ENCODE data around the gene ENAM. TPM values are rescaled to one million over a fixed set of nuclear protein-coding genes. Genes with fewer than 3 reads are reported as not detected.

The ENAM gene
- total and polyA plus RNA-seq, 9 of the 15 experiments (the other 6 are each of a cell fraction or from before 2014, with no cell fraction given), result 0.04 to 0.09 (median 0.04) TPM; not detected in 6

DNA sequence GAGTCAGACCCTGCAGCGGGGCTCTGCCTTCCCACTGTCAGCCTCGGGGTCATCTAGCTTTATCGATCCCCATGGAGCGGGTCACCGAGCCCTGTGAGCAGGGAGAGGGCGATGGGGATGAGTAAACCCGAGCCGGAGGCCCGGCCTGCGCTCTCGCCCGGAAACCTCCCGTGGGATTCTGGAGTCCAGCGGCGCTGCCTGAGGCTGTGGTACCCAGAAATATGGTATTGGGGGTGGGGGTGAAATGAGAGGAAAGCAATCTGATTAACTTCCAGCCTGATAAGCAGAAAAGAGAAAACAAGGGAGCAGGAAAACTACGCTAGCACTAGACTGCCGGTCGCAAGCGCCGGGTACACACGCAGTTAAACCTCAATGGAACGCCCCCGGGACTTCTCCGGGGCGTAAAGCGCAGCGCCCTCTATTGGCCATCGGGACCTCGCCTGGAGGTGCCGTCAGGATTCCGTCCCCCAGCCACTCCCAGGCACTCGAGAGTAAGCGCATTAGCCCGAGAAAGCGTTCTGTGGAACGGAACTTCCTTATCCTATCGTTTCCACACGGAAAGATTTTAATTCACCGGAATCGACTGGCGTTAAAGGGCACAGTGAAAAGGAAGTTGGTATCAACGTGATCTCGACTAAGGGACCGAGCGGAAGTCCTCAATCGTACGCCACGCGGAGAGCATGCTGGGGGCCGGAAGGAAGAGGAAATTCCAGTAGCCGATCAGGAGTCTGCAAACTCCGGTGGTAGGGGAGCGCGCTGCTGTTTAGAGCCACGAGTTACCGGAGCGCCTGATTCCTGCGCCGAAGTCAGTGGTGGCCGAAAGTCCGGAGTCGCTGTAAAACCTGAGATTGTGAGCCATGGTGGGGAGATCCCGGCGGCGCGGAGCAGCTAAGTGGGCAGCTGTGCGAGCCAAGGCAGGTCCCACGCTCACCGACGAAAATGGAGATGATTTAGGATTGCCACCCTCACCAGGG, 59.6 kb downstream of the ENAM start, which contains the start of gene UTP3 (continued):
- TF ChIP-seq, protein P1, sequence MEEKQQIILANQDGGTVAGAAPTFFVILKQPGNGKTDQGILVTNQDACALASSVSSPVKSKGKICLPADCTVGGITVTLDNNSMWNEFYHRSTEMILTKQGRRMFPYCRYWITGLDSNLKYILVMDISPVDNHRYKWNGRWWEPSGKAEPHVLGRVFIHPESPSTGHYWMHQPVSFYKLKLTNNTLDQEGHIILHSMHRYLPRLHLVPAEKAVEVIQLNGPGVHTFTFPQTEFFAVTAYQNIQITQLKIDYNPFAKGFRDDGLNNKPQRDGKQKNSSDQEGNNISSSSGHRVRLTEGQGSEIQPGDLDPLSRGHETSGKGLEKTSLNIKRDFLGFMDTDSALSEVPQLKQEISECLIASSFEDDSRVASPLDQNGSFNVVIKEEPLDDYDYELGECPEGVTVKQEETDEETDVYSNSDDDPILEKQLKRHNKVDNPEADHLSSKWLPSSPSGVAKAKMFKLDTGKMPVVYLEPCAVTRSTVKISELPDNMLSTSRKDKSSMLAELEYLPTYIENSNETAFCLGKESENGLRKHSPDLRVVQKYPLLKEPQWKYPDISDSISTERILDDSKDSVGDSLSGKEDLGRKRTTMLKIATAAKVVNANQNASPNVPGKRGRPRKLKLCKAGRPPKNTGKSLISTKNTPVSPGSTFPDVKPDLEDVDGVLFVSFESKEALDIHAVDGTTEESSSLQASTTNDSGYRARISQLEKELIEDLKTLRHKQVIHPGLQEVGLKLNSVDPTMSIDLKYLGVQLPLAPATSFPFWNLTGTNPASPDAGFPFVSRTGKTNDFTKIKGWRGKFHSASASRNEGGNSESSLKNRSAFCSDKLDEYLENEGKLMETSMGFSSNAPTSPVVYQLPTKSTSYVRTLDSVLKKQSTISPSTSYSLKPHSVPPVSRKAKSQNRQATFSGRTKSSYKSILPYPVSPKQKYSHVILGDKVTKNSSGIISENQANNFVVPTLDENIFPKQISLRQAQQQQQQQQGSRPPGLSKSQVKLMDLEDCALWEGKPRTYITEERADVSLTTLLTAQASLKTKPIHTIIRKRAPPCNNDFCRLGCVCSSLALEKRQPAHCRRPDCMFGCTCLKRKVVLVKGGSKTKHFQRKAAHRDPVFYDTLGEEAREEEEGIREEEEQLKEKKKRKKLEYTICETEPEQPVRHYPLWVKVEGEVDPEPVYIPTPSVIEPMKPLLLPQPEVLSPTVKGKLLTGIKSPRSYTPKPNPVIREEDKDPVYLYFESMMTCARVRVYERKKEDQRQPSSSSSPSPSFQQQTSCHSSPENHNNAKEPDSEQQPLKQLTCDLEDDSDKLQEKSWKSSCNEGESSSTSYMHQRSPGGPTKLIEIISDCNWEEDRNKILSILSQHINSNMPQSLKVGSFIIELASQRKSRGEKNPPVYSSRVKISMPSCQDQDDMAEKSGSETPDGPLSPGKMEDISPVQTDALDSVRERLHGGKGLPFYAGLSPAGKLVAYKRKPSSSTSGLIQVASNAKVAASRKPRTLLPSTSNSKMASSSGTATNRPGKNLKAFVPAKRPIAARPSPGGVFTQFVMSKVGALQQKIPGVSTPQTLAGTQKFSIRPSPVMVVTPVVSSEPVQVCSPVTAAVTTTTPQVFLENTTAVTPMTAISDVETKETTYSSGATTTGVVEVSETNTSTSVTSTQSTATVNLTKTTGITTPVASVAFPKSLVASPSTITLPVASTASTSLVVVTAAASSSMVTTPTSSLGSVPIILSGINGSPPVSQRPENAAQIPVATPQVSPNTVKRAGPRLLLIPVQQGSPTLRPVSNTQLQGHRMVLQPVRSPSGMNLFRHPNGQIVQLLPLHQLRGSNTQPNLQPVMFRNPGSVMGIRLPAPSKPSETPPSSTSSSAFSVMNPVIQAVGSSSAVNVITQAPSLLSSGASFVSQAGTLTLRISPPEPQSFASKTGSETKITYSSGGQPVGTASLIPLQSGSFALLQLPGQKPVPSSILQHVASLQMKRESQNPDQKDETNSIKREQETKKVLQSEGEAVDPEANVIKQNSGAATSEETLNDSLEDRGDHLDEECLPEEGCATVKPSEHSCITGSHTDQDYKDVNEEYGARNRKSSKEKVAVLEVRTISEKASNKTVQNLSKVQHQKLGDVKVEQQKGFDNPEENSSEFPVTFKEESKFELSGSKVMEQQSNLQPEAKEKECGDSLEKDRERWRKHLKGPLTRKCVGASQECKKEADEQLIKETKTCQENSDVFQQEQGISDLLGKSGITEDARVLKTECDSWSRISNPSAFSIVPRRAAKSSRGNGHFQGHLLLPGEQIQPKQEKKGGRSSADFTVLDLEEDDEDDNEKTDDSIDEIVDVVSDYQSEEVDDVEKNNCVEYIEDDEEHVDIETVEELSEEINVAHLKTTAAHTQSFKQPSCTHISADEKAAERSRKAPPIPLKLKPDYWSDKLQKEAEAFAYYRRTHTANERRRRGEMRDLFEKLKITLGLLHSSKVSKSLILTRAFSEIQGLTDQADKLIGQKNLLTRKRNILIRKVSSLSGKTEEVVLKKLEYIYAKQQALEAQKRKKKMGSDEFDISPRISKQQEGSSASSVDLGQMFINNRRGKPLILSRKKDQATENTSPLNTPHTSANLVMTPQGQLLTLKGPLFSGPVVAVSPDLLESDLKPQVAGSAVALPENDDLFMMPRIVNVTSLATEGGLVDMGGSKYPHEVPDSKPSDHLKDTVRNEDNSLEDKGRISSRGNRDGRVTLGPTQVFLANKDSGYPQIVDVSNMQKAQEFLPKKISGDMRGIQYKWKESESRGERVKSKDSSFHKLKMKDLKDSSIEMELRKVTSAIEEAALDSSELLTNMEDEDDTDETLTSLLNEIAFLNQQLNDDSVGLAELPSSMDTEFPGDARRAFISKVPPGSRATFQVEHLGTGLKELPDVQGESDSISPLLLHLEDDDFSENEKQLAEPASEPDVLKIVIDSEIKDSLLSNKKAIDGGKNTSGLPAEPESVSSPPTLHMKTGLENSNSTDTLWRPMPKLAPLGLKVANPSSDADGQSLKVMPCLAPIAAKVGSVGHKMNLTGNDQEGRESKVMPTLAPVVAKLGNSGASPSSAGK (IDR thresholded peaks at IDR 0.05), result peak; percentile 77
- TF ChIP-seq NEUROD1 (IDR thresholded peaks at IDR 0.05; ENCODE audit: borderline replicate concordance, low read depth, low read length, partially characterized antibody) (peak; percentile 80), ZBTB7A (IDR thresholded peaks at IDR 0.05; ENCODE audit: borderline replicate concordance, control insufficient read depth, low read depth, low read length) (peak; percentile 70; the same call in 1 of the 2 replicates), NRF1 (conservative IDR thresholded peaks at IDR 0.05 in 1 of 2, IDR thresholded peaks at IDR 0.05 in 1 of 2) (peak; percentile 46 to 62), L3MBTL2 (IDR thresholded peaks at IDR 0.05) (peak; percentile 91), MCM3 (IDR thresholded peaks at IDR 0.05) (no peak), ZNF766 (CRISPR knock-in tag; conservative IDR thresholded peaks at IDR 0.05) (0 out of 2 replicates have a peak, but pooled peaks have one; percentile 37), E2F1 (CRISPR knock-in tag; IDR thresholded peaks at IDR 0.05) (peak; percentile 79; the same call in 1 of the 2 replicates), HNRNPUL1 (IDR thresholded peaks at IDR 0.05; ENCODE audit: low read length) (no peak)
- TF ChIP-seq, protein P2, sequence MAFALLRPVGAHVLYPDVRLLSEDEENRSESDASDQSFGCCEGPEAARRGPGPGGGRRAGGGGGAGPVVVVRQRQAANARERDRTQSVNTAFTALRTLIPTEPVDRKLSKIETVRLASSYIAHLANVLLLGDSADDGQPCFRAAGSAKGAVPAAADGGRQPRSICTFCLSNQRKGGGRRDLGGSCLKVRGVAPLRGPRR (CRISPR knock-in tag; IDR thresholded peaks at IDR 0.05), result no peak
- TF ChIP-seq, protein P3, sequence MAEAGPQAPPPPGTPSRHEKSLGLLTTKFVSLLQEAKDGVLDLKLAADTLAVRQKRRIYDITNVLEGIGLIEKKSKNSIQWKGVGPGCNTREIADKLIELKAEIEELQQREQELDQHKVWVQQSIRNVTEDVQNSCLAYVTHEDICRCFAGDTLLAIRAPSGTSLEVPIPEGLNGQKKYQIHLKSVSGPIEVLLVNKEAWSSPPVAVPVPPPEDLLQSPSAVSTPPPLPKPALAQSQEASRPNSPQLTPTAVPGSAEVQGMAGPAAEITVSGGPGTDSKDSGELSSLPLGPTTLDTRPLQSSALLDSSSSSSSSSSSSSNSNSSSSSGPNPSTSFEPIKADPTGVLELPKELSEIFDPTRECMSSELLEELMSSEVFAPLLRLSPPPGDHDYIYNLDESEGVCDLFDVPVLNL (CRISPR knock-in tag; IDR thresholded peaks at IDR 0.05; ENCODE audit: low read depth), result no peak

Data from K562 (cell line).